Measurements from ENCODE around the gene TRABD.

- TF ChIP-seq CTCF (IDR thresholded peaks at IDR 0.05) (no peak), POLR2A (IDR thresholded peaks at IDR 0.05) (no peak)
These were observed 30.5 kb downstream of the TRABD start for GRCh38 chr22:50216055-50216683.

Data from testis (tissue), 2 donors.